Lung (tissue), 12 donors: ENCODE results near the gene PLXDC1. TPM values are rescaled to one million over a fixed set of nuclear protein-coding genes. Genes with fewer than 3 reads are reported as not detected.

ENCODE experiments used
- ATAC-seq: fragments of 200-7000 bp; cut with Tn5 transposase; one replicate; pipeline ENCODE4 v1.9.1; 2020; ENCODE audit warnings: moderate number of reproducible peaks; ENCODE audit not compliant: insufficient read depth, low FRiP score
- DNase-seq, 3 donors: peaks; one replicate each; pipeline ENCODE4 v3.0.0-alpha.2; 2013 to 2017
- H3K27ac ChIP-seq, 2 donors: one replicate each; pipeline ENCODE4 v1.5.1; 2013; ENCODE audit warnings: mild to moderate bottlenecking in 2 of 2, moderate library complexity in 2 of 2, control low read depth in 1 of 2, inconsistent platforms in 1 of 2, low read depth in 1 of 2, low read length in 1 of 2
- H3K27me3 ChIP-seq, 3 donors: one replicate each; pipeline ENCODE4 v1.5.1; 2013; ENCODE audit warnings: low read length in 2 of 3; ENCODE audit not compliant: control insufficient read depth in 3 of 3, insufficient read depth in 3 of 3
- H3K36me3 ChIP-seq, 4 donors: one replicate each; pipeline ENCODE4 v1.5.1; 2013; ENCODE audit warnings: low read length in 4 of 4, mild to moderate bottlenecking in 1 of 4, moderate library complexity in 1 of 4; ENCODE audit not compliant: control insufficient read depth in 4 of 4, insufficient read depth in 4 of 4
- H3K4me1 ChIP-seq, 5 donors: one replicate each; pipeline ENCODE4 v1.5.1; 2013; ENCODE audit warnings: low read length in 5 of 5, mild to moderate bottlenecking in 2 of 5, moderate library complexity in 1 of 5; ENCODE audit not compliant: control insufficient read depth in 5 of 5, insufficient read depth in 5 of 5
- H3K4me3 ChIP-seq: one replicate; pipeline ENCODE4 v1.5.1; 2013; ENCODE audit warnings: mild to moderate bottlenecking, control low read depth, moderate library complexity
- H3K9ac ChIP-seq, 2 donors: one replicate each; pipeline ENCODE4 v1.5.1; 2013; ENCODE audit warnings: low read length in 2 of 2, control low read depth in 1 of 2; ENCODE audit not compliant: insufficient read depth in 1 of 2
- H3K9me3 ChIP-seq, 4 donors: one replicate each; pipeline ENCODE4 v1.5.1; 2013; ENCODE audit warnings: low read length in 3 of 4, mild to moderate bottlenecking in 1 of 4, moderate library complexity in 1 of 4; ENCODE audit not compliant: control insufficient read depth in 4 of 4, insufficient read depth in 3 of 4
- CTCF ChIP-seq: IDR thresholded peaks from 2 replicates; pipeline ENCODE4 v1.5.1; 2012; ENCODE audit warnings: mild to moderate bottlenecking; ENCODE audit errors: control extremely low read depth, extremely low read depth
- WGBS, 2 donors: extraction: QIAGEN DNeasy Blood & Tissue Kit; methylation state at CpG; one replicate each; pipeline ENCODE4 v1.1.7; 2013; 5-methylcytosine and 5-hydroxymethylcytosine counted together
- polyA plus RNA-seq, 2 donors: library from polyadenylated mRNA; stranded (reverse); fragments of 200-250 nt; gene quantifications; one replicate each; pipeline ENCODE4 v1.2.1, GENCODE V29; 2013
- total RNA-seq, 2 donors: library from RNA; depleted of rRNA in 1 of 2; stranded (reverse); fragments of >200 nt in 1 of 2; gene quantifications; one replicate each; pipeline ENCODE4 v1.2.1, GENCODE V29; 2014 to 2021
- donor health status: control.
- donor health status: control.
- donor health status: Bipolar disorder and iron deficiency.
- donor health status: healthy.
- donor health status: DM: yes; HTN: yes; CAD: no.

PLXDC1 gene
- total and polyA plus RNA-seq, 4 donors = 1.7 to 7.3 (median 5.4) TPM

DNA sequence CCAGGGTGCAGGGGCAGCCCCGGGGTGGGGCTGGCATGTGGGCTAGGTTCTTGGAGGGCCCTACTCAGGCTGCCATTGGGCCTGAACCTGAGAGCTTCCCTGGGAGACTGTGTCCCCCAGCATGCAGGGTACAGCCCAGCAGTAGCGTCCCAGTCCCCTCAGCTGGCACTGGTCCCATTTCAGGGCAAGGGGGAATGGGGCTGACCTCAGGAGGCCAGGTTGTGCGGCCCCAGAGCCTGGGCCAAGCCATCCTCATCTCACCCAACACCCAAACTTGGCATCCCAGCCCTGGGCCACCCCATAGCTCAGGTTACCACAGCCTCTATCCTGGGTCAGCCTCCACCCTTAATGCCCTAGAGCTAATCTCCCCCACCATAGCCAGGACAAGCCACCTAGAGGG lies 6.3 kb downstream of the PLXDC1 start:
- peaks cover 0 to 12% (median 0%) of the 10 kb centered on the region in 3 donors for H3K27me3 ChIP-seq
- WGBS, 2 donors = 84 to 94% methylated on average over 3 of the region's 3 CpGs
- H3K4me1 ChIP-seq = peaks cover 0 to 7% (median 3%) of the 10 kb centered on the region in 5 donors
- no peaks in the 10 kb centered on the region for H3K9me3 ChIP-seq
- ATAC-seq (no peak), DNase-seq (no peak)
- H3K27ac ChIP-seq = no peak overlapping the region
- no peaks in the 10 kb centered on the region for H3K36me3 ChIP-seq
- TF ChIP-seq CTCF = no peak
- H3K4me3 ChIP-seq = no peak overlapping the region
- H3K9ac ChIP-seq = no peak overlapping the region

DNA sequence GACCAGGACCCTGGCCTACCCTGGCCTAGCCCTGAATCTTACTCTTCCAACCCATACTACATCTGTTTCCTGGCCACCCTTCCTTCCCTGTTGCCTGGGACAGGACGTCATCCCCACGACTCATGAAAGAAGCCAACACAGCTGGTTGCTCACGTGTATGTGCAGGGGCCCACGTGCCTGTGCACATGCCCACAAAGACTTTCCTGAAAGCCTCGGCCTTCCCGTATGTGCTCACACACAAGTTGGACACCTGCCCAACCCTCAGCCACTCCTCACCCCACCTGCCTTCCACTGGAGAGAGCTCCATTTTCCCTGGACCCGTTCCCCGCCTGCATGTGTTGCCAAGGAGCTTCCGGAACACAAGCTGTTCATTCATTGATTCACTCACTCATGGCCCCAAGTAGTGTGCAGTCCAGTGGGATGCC lies 7.0 kb downstream of the PLXDC1 start:
- H3K27ac ChIP-seq = peak overlapping the region; percentile 17 to 26
- no peak overlapping the region for H3K9ac ChIP-seq
- DNase-seq (peak; percentile 59 to 75 (median 70)), ATAC-seq (peak; percentile 75)
- WGBS, 2 donors = 33 to 43% methylated on average over 9 of the region's 9 CpGs
- peaks cover 0 to 7% (median 0%) of the 10 kb centered on the region in 3 donors for H3K27me3 ChIP-seq
- peaks cover 0 to 7% (median 3%) of the 10 kb centered on the region in 5 donors for H3K4me1 ChIP-seq
- TF ChIP-seq CTCF = no peak
- no peak overlapping the region for H3K4me3 ChIP-seq
- H3K9me3 ChIP-seq = no peaks in the 10 kb centered on the region
- no peaks in the 10 kb centered on the region for H3K36me3 ChIP-seq

DNA sequence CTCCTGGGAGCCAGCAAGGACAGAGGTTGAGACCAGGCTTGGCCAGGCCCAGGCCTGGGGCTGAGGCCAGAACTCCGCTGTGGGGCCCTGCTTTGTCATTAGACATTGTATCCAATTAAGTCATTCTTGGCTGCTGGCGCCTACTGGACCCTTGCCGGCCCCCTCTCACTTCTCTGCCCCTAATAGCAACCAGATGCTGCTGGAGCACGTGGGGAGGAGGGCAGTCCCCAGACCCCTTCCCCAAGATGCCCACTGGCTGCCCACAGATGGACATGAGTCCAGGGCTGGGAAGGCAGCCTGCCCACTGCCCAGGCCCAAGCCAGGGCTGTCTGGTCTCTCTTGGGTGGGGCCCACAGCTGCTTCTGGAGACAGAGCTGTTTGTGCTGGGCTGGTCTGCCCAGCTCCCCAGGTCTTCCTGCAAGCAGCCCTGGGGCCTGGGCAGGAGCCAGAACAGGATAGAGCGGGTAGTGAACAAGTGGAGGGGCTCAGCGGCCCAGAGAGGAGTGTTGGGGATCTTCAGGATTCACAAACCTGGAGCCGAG lies 7.8 kb downstream of the PLXDC1 start:
- ATAC-seq (no peak), DNase-seq (peak; percentile 48 to 54 (median 49))
- WGBS, 2 donors = 93 to 94% methylated on average over 7 of the region's 7 CpGs

More for the DNA sequence above, 7.8 kb downstream of the PLXDC1 start:
- Histone ChIP-seq H3K9me3 (no peaks in the 10 kb centered on the region), H3K27me3 (peaks cover 0 to 4% (median 0%) of the 10 kb centered on the region in 3 donors), H3K27ac (peak overlapping the region in 1 of 2 donors; percentile 26), H3K36me3 (no peaks in the 10 kb centered on the region), H3K4me1 (peaks cover 0 to 7% (median 3%) of the 10 kb centered on the region in 5 donors), H3K9ac (no peak overlapping the region), H3K4me3 (no peak overlapping the region)
- no peak for TF ChIP-seq CTCF
